Stimulated activated CD4-positive, alpha-beta T cell treated with anti-CD3 and anti-CD28 coated beads, Interleukin-4, amount 100 ng/mL, for 24 hours (primary cell): Measurements from ENCODE around the gene TAAR5.
"Not testable (repeated sequence)": the region's sequence is repeated elsewhere in the genome, so short reads cannot be mapped to it uniquely, and the experiment has no call there.

Source experiments
- DNase-seq: peaks from one replicate; pipeline ENCODE4 v3.0.0-alpha.2; 2020

TAAR5 gene

DNA sequence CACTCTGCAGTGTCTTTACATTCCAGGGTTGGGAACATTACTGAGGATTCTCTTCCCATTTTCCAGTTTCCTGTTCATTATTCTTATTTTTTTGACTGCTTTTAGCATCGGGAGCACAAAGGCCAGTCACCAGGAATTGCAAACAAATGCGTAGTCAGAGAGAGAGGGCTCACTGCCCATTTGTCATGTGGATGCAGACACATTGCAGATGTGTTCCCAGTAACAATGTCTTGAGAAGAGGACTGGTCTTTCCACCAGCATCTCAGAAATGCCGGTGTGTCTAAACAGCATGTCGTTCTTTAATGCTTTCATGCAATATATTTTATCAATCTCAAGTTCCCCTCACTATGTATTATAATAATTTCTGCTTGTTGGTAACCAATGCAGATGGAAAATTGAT is 20.4 kb downstream of the TAAR5 start:
- no peak for DNase-seq

DNA sequence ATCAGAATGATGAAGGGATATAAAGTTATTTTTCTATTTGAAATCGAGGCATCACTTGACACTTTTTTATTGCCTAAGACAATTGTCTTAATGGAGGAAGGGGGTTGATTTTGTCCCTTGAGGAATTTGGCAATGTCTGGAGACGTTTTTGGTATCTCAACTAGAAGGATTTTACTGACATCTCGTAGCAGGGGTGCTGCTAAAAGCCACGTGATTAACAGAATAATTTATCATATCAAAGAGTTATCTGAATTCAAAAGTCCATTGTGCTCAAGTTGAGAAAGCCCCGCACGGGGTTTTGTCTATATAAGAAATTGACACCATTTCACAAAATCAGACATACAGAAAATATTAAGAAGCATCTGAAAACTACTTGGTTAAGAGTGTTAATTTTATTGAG is 20.9 kb downstream of the TAAR5 start:
- DNase-seq = no peak

DNA sequence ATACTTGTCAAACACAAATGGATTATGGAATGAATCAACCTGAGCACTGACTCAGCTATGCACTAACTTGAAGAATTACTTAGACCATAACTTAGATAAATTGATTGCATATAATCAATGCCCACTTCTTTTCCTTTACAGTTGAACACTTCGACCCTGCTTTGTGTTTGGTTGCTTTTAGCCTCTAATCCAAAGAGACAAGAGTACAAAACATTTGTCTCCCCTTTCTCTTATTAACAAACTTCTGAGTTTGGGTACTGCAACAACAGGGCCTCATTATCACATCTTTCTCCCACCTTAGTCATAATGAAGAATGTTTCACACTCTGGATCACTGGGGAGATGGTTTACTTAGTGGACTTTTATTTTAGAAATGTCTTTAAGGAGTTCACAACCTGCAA is 22.0 kb downstream of the TAAR5 start:
- no peak for DNase-seq

DNA sequence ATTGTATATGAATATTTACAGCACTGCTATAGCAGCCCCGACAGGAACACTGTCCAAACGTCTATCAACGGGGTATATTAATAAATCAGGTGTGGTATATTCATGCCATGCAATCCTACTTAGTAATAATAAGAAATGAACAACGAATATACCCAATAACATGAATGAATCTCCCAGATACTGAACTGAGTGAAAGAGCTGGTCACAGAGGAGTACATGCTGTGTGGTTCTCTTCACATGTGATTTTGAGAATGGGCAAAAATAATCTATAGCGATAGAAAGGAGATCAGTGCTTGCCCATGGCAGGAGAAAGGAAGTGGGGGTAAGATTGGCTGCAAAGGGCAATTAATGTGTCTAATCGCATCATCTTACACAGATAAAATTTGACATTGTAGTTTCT is 23.1 kb downstream of the TAAR5 start:
- no peak for DNase-seq

DNA sequence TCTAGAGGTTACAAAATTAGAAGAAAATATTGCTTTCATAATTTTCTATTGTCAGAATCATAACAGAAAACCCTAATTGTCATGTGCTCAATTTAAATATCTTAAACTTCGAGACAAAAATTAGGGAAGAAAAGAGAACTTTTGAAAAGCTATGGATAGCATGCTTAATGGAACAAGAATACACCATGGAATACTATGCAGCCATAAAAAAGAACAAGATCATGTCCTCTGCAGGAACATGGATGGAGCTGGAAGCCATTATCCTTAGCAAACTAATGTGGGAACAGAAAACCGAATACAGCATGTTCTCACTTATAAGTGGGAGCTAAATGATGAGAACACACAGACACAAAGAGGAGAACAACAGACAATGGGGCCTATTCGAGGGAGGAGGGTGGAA is 29.5 kb downstream of the TAAR5 start:
- DNase-seq = not testable (repeated sequence)

DNA sequence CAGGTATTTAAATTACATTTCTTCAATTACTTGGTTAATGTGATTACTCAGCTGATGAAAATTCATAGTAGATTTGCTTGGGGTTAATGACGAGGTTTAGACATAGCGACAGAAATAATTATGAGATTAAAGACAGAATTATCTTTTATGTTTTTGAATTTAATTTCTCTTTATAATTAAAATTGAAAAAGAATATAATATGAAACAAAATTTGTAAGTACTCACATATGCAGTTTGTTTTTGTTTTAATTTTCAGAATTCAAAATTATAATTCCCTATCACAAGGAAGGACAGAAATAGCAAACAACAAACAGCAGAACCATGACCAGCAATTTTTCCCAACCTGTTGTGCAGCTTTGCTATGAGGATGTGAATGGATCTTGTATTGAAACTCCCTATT is 37.2 kb downstream of the TAAR5 start, which contains the start of gene TAAR8:
TAAR8 (plus strand) TSS at position 301 of the 400 bp plus-strand sequence; CDS start at position 322, 21 bp downstream.
- no peak for DNase-seq

DNA sequence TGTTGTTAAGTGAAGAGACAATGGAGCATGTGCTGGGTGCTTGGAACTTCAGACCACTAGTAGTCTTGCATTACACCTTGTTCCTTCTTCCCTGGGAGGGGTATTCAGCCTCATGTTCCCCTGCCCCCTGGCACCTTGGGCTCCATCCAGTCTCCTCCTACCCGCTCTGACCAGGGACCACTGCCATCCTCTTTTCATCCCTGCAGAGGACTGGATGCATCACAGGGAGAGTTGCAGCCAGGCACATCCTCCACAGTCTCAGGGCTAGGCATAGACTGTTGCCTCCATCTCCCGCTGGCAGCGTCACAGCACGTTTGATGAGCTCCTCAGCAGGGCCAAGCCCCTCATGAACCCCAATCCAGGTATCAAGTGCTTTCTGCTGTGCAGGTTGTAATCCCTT is 38.3 kb downstream of the TAAR5 start:
- DNase-seq = no peak

DNA sequence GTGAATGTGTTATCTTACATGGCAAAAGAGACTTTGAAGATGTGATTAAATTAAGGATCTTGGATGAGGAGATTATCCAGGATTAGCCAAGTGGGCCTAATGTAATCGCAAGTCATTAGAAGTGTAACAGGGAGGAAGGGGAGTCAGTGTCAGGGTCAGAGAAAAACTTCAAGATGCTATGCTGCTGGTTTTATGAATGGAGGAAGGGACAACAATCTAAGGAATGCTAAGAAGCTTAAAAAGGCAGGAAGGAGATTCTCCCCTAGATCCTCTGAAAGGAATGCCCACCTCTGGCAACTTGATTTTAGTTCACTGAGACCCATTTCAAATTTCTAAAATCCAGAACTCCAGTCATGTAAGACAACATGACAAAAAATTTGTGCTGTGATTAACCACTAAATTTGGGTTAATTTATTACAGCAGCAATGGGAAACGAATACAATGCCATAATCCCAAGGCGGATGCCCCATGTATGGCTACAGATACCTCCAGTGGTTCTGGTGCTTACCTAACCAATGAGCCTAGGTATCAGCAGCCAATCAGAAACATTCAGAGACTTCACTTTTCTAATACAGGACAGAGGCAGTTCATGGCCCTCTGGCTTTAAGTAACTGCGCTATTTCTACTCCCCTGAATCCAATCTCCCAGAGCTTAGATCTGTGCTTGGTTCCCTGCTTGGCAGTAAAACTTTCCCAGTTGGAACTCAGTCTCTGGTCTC is 40.6 kb downstream of the TAAR5 start:
- no peak for DNase-seq

DNA sequence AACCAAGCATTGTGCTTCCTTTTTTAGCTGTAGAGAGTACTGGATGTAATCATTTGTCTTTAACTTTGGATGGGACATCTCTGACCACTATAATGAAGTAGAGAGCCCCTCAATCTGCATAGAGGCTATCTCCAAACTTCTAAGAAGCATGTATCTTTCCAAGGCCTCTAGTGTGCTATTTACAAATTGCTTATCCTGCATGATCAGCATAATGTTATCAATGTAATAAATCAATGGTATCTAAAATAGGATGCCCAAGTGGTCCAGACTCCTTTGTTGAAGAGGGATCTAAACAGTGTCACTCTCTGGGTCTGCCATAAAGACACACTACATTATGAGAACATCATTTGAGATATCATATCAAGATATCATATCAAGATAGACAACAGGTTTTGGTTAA is 44.7 kb downstream of the TAAR5 start:
- DNase-seq = no peak
